ENCODE data around the gene B4GALT3.

- TF ChIP-seq CTCF (conservative IDR thresholded peaks at IDR 0.05; ENCODE audit: low read length) (no peak), EZH2phosphoT487 (IDR thresholded peaks at IDR 0.05; ENCODE audit: borderline replicate concordance, low read depth, low read length) (no peak)
Measured at GRCh38 chr1:161173711-161174110, 3.6 kb downstream of the B4GALT3 start.

Data from OCI-LY7 (cell line).